Caki2 (cell line): ENCODE results near the gene TRPV5. TPM values are rescaled to one million over a fixed set of nuclear protein-coding genes. Genes with fewer than 3 reads are reported as not detected.

ENCODE experiments used
- DNase-seq: peaks from one replicate; pipeline ENCODE4 v3.0.0-alpha.2; 2015; ENCODE audit warnings: low read depth
- in situ Hi-C: cut with HindIII; loops from 2 replicates; pipeline ENCODE4 v1.10.0; 2016; ENCODE audit warnings: low sequenced_read_pairs, low pct_unique_long_range_greater_than_20kb, mixed read lengths
- total RNA-seq: library from RNA; depleted of rRNA; stranded (reverse); fragments of >200 nt; shearing (Covaris generic); gene quantifications from 2 replicates; pipeline ENCODE4 v1.2.3, GENCODE V29; 2014; ENCODE audit warnings: low replicate concordance; rRNA removed

TRPV5 gene
- total RNA-seq, 1 experiment from 2014 or later = not detected

DNA sequence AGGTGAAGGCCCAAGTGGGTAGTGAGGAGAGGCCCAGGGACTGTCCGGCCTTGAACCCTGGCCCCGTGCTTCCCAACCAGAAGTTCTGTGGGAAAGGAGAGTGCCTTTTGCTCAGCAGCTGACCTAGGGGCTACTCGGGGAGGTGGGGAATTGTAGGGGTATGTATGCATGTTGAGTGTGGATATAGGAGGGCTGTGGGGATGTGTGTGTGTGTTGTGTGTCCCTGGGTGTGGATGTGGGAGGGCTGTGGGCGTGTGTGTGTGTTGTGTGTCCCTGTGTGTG is 66.5 kb downstream of the TRPV5 start:
- in situ Hi-C loops = no loop called here

DNA sequence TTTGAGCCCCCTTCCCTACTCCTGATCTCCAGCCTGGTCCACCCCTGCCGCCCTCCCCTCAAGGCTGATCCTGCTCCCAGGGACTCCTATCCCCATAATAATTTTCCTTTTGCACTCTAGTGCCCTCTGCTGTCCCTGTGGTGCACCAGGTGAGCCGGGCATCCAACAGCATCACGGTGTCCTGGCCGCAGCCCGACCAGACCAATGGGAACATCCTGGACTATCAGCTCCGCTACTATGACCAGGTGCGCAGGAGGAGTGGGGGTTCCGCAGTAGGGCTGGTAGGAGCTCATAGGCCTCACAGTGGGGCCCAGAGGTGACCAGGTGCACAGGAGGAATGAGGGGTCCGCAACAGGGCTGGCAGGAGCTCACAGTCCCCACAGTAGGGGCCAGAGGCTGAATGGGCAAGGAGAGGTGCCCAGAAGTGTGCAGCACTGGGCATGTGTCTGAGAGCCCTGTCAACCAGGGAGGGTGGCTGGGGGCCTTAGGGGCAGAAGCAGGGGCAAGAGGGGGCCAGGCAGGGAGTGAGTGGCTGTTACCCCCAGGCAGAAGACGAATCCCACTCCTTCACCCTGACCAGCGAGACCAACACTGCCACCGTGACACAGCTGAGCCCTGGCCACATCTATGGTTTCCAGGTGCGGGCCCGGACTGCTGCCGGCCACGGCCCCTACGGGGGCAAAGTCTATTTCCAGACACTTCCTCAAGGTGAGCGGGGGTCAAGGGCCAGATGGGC is 67.0 kb downstream of the TRPV5 start:
- in situ Hi-C loops = no loop called here
- peak; percentile 32 for DNase-seq

More for the DNA sequence above, 66.5 kb downstream of the TRPV5 start:
- no peak for DNase-seq

DNA sequence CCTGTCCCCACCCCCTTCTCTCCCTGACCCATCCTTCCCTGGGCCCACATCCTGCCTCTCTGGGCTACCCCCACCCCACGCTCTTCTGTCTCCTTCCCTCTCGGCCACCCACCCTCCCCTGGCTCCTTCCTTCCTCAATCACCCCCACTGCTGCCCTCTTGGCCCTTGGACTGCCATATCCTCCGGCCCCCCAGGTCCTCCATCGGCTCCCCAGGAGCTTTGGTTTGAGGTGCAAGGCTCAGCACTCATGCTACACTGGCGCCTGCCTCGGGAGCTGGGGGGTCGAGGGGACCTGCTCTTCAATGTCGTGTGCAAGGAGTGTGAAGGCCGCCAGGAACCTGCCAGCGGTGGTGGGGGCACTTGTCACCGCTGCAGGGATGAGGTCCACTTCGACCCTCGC is 67.8 kb downstream of the TRPV5 start:
- in situ Hi-C loops = no loop called here

DNA sequence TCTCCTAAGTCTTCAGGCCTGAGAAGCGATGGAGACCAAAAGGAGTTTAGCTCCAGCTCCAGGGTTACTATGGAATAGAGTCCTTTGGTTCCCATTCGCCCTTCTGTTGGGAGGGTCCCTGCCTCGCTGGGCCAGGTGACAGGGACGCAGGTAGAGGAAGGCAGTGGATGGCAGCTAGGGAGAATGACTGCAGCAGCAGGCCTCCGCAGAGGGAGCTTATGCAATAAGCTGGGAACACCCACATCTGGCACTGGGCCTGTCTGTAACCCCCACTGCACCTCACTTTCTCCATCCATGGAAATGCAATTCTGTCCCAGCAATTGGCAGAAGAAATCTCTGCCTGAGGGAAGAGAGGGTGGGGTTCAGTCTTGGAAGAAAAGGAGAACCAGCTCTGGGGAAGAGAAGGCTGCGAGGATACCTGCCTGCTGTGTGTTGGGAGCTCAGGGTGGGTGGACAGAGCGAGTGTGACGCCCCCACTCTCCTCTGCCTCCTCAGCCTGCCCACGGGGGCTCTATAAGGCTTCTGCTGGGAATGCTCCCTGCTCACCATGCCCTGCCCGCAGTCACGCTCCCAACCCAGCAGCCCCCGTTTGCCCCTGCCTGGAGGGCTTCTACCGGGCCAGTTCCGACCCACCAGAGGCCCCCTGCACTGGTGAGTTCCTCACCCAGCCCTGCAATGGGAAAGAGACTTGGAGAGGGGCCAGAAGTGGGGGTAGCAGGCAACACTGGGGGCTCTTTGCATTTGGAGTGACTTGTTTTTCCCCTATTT is 68.4 kb downstream of the TRPV5 start:
- DNase-seq = no peak
- in situ Hi-C loops = no loop called here

More for the DNA sequence above, 67.8 kb downstream of the TRPV5 start:
- DNase-seq = no peak

DNA sequence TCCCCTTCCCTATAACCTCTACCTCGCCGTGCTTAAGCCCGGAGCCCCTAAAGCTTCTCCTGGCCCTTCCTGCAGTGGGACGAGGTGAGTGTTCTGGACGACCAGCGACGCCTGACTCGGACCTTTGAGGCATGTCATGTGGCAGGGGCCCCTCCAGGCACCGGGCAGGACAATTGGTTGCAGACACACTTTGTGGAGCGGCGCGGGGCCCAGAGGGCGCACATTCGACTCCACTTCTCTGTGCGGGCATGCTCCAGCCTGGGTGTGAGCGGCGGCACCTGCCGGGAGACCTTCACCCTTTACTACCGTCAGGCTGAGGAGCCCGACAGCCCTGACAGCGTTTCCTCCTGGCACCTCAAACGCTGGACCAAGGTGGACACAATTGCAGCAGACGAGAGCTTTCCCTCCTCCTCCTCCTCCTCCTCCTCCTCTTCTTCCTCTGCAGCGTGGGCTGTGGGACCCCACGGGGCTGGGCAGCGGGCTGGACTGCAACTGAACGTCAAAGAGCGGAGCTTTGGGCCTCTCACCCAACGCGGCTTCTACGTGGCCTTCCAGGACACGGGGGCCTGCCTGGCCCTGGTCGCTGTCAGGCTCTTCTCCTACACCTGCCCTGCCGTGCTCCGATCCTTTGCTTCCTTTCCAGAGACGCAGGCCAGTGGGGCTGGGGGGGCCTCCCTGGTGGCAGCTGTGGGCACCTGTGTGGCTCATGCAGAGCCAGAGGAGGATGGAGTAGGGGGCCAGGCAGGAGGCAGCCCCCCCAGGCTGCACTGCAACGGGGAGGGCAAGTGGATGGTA is 69.5 kb downstream of the TRPV5 start:
- no peak for DNase-seq
- in situ Hi-C loops = no loop called here

DNA sequence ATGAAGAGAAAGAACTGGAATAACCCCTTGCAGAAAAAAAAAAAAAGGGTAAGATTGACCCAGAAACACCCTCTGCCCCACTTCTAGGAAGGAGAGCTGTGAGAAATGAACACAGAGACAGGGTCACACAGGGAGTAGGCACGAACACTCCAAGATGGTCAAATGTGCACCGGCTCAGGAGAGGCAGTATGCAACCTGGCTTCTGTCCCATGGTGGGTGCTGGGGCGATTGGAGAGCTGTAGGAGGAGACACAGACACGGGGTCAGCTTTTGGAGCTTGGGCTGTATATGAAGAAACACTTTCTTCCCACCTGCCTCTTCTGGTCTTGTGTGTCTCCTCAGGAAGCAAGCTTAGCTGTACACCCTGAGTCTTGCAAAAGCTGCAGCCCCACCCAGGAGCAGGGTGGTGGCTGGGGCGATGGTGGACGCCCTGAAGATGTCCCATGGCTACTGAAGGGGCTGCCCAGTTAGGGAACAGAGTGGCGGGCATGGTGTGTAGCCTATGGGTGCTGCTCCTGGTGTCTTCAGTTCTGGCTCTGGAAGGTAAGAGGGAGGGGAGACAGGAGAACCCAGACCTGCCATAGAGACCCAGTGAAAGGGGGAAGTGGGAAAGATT is 70.7 kb downstream of the TRPV5 start:
- no peak for DNase-seq
- in situ Hi-C loops = no loop called here

DNA sequence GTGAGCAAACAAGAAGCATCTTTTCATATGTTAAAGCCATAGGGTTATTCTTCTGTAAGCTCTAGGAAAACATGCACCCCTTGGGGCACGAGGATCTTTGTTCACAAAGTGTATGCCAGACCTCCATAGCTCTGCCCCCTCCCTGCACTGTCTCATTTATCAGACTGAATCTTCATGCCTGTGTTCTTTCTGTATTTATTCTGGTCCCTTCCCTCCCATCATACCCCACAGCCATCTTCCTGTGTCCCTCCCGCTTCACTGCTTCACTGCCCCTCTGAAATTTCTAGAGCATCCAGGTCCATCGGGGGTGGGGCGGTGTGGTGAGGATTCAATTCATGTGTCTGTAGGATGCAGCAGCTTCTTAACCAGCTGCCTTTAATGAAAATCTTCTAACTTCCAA is 71.2 kb downstream of the TRPV5 start:
- no peak for DNase-seq
- in situ Hi-C loops = no loop called here

DNA sequence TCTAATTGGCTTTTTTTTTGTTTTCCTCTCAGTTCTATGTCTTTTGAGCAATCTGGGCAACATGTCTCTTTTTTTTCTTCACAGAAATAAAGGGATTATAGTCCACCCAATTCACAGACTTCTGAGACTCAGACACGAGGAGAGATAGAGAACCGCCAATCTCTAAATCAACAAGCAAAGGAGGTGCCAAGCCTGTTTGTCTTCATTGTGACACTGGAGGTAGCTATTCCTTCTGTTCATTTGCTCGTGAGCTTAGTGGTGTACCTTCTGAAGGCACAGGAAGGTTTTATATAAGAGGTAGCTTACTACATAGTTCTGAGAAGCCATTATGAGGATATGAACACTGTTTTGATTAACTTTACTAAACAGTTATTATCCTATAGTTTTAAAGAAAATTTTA is 72.6 kb downstream of the TRPV5 start:
- in situ Hi-C loops = no loop called here
- DNase-seq = no peak

DNA sequence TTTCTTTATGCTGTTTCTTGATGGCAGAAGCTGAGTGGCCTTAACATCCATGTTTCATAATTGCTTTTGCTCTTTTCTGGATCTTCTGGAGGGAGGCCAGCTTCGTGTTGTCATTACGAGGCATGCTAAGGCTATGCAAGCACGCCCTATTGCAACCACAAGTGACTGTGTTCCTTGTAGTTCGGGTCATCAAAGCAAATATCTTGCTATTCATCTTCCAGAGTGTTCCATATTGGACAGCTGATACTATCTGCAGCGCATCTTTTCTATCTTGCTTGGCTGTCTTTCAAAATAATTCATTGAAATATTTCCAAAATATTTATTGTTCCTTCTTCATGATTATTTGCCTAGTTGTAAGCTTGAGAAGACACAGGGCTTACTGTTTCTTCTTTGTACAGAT is 73.7 kb downstream of the TRPV5 start:
- no peak for DNase-seq
- in situ Hi-C loops = no loop called here

DNA sequence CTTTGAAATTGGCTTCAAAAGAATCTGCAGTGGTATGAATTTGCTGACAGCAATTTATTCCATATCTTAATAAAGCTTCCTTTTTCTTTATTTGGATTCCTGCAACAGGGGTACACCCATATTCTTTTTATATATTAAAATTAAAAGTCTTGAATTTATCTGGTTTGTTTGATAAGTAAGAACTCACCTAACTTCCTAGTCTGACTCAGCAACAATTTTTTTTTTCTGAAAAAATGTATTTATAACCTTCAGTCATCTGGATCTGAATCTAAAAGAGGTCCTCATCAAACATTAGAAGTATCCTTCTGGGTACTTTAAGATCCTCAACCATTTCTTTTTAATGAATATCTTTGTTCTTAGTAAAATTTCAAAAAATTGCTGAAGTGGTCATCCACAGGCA is 74.1 kb downstream of the TRPV5 start:
- in situ Hi-C loops = no loop called here
- no peak for DNase-seq

Other genes with a start within 250 kb of the TRPV5 start
- gene PRSS1, start 184.3 kb downstream of the TRPV5 start, total RNA-seq = not detected in 2 replicates
- not detected in 2 replicates for gene PRSS2, start 162.8 kb downstream of the TRPV5 start, total RNA-seq
- 4.0 and 6.5 TPM in 2 replicates for gene EPHB6, start 78.7 kb downstream of the TRPV5 start, total RNA-seq
- gene TRPV6, start 48.0 kb downstream of the TRPV5 start, total RNA-seq = not detected in 2 replicates
- not detected in 2 replicates for gene LLCFC1, start 5.7 kb upstream of the TRPV5 start, total RNA-seq
- not detected in 2 replicates for gene KEL, start 28.6 kb upstream of the TRPV5 start, total RNA-seq
- gene OR9A2, start 93.4 kb upstream of the TRPV5 start, total RNA-seq = not detected in 2 replicates
- not detected in 2 replicates for gene OR6V1, start 118.6 kb upstream of the TRPV5 start, total RNA-seq
- gene PIP, start 198.3 kb upstream of the TRPV5 start, total RNA-seq = not detected in 2 replicates
- gene TAS2R39, start 249.7 kb upstream of the TRPV5 start, total RNA-seq = not detected in 2 replicates